K562 (cell line): Measurements from ENCODE around the gene CFL2. TPM values are rescaled to one million over a fixed set of nuclear protein-coding genes. Genes with fewer than 3 reads are reported as not detected.

Source experiments
- ATAC-seq: fragments of 200-7000 bp; cut with Tn5 transposase; 3 replicates; pipeline ENCODE4 v1.9.1; 2020; ENCODE audit warnings: moderate library complexity
- BruUV-seq: library from RNA; stranded (reverse); fragments of 400-500 nt; replicated peaks from 2 replicates; lab custom pipeline; 2021; lab: Mats Ljungman, UMichigan
- CTCF ChIA-PET: fragments of 300-600 bp; formaldehyde crosslinking; extraction: SDS; loops from one replicate; lab custom pipeline; 2021; ENCODE audit warnings: low intra/inter-chr PET ratio; lab: Yijun Ruan, JAX
- POLR2A ChIA-PET: fragments of 300-600, 350-650 bp; sonication (Branson Sonifier 250); formaldehyde crosslinking; extraction: SDS; loops from one replicate; lab custom pipeline; 2021; ENCODE audit warnings: antibody characterized with exemption, inconsistent platforms; lab: Yijun Ruan, JAX
- DNase-seq, 4 experiments: peaks; one replicate each; pipeline versions ENCODE4 v3.0.0 to v3.0.0-alpha.2; 2011 to 2018; ENCODE audit warnings: low spot score in 3 of 4, mixed read lengths in 3 of 4; ENCODE audit errors: extremely low read depth in 1 of 4
- FAIRE-seq: peaks from 2 replicates; lab custom pipeline; 2011; peaks lifted over from hg19 to GRCh38; lab: Jason Lieb, UNC
- H2AFZ ChIP-seq: 2 replicates; pipeline ENCODE4 v1.6.0; 2011; ENCODE audit warnings: low read depth, low read length, control low read depth, inconsistent platforms
- H3K27ac ChIP-seq: fragments of 200-600 bp; 3 replicates; pipeline ENCODE4 v1.8.0; 2011; ENCODE audit warnings: low read depth, mild to moderate bottlenecking, control low read depth, inconsistent platforms, low read length, moderate library complexity, mixed read lengths; ENCODE audit errors: extremely low read depth
- H3K27me3 ChIP-seq, 2 experiments: fragments of 300-600 bp in 1 of 2; 2 replicates in 1 of 2; 3 replicates in 1 of 2; pipeline versions ENCODE4 v1.6.0 to v1.8.0; 2011; ENCODE audit warnings: inconsistent platforms in 2 of 2, low read length in 2 of 2, mild to moderate bottlenecking in 1 of 2, mixed read lengths in 1 of 2, moderate library complexity in 1 of 2; ENCODE audit not compliant: control insufficient read depth in 2 of 2, insufficient read depth in 2 of 2
- H3K36me3 ChIP-seq: fragments of 300-600 bp; 3 replicates; pipeline ENCODE4 v1.8.0; 2011; ENCODE audit warnings: mild to moderate bottlenecking, low read length, inconsistent platforms; ENCODE audit not compliant: control insufficient read depth, insufficient read depth
- H3K4me1 ChIP-seq, 2 experiments: fragments of 200-600 bp in 1 of 2; replicated peaks in 1 of 2; 2 replicates in 1 of 2; 3 replicates in 1 of 2; pipeline versions ENCODE4 v1.5.1 to v1.8.0; 2011; ENCODE audit warnings: inconsistent platforms in 2 of 2, low read length in 2 of 2, mild to moderate bottlenecking in 1 of 2, mixed read lengths in 1 of 2, moderate library complexity in 1 of 2; ENCODE audit not compliant: control insufficient read depth in 2 of 2, insufficient read depth in 2 of 2
- H3K4me2 ChIP-seq: 2 replicates; pipeline ENCODE4 v1.6.1; 2011; ENCODE audit warnings: low read length, control low read depth, inconsistent platforms, mixed read lengths; ENCODE audit not compliant: insufficient read depth
- H3K4me3 ChIP-seq: fragments of 200-600 bp; sonication (generic), shearing (Covaris generic); 2 replicates; pipeline ENCODE4 v1.5.1; 2016; ENCODE audit warnings: control low read depth, inconsistent platforms
- H3K79me2 ChIP-seq: fragments of 200-600 bp; 3 replicates; pipeline ENCODE4 v1.8.0; 2011; ENCODE audit warnings: low read length, inconsistent platforms; ENCODE audit not compliant: control insufficient read depth, insufficient read depth
- H3K9ac ChIP-seq, 2 experiments: 2 replicates each; pipeline versions ENCODE4 v1.6.0 to v1.6.1; 2011; ENCODE audit warnings: low read depth in 2 of 2, low read length in 2 of 2, control low read depth in 1 of 2, inconsistent platforms in 1 of 2, mild to moderate bottlenecking in 1 of 2, mixed read lengths in 1 of 2; ENCODE audit not compliant: insufficient read depth in 1 of 2
- H3K9me1 ChIP-seq: one replicate; pipeline ENCODE4 v1.6.0; 2011; ENCODE audit warnings: inconsistent platforms, mild to moderate bottlenecking, low read length, moderate library complexity; ENCODE audit not compliant: control insufficient read depth, insufficient read depth
- H3K9me3 ChIP-seq: replicated peaks from 2 replicates; pipeline ENCODE4 v1.5.1; 2011; ENCODE audit warnings: low read depth, low read length, inconsistent platforms; ENCODE audit not compliant: control insufficient read depth, insufficient read depth
- H4K20me1 ChIP-seq: replicated peaks from 2 replicates; pipeline ENCODE4 v1.6.1; 2011; ENCODE audit warnings: low read length, inconsistent platforms, mixed read lengths; ENCODE audit not compliant: control insufficient read depth, insufficient read depth
- AFF1 ChIP-seq, 2 experiments: fragments of 450-650 bp; IDR thresholded peaks; 2 replicates each; pipeline ENCODE4 v1.6.1; 2018; ENCODE audit warnings: mild to moderate bottlenecking in 2 of 2, low read depth in 1 of 2; ENCODE audit not compliant: partially characterized antibody in 2 of 2
- GTF2A2 ChIP-seq: IDR thresholded peaks from 2 replicates; pipeline ENCODE4 v1.6.1; 2016; ENCODE audit warnings: mild to moderate bottlenecking, missing genetic modification characterization, missing compliant biosample characterization
- ILK ChIP-seq: fragments of 450-650 bp; IDR thresholded peaks from 2 replicates; pipeline ENCODE4 v1.6.1; 2016; ENCODE audit warnings: missing genetic modification characterization, low read depth, mild to moderate bottlenecking, missing compliant biosample characterization, moderate library complexity, borderline replicate concordance
- MLLT1 ChIP-seq, 2 experiments: fragments of 450-650 bp; IDR thresholded peaks; 2 replicates each; pipeline ENCODE4 v1.6.1; 2016
- NFIC ChIP-seq: fragments of 450-650 bp; IDR thresholded peaks from 2 replicates; pipeline ENCODE4 v1.6.1; 2017; ENCODE audit warnings: mild to moderate bottlenecking, inconsistent platforms
- NKRF ChIP-seq: fragments of 450-650 bp; IDR thresholded peaks from 2 replicates; pipeline ENCODE4 v1.6.1; 2016; ENCODE audit warnings: borderline replicate concordance
- NUFIP1 ChIP-seq: fragments of 450-650 bp; IDR thresholded peaks from 2 replicates; pipeline ENCODE4 v1.6.1; 2018; ENCODE audit not compliant: partially characterized antibody
- RBM22 ChIP-seq: fragments of 200-400 bp; formaldehyde crosslinking; IDR thresholded peaks from 2 replicates; pipeline ENCODE4 v1.6.1; 2018; ENCODE audit warnings: low read length, low read depth; ENCODE audit not compliant: poor library complexity, severe bottlenecking
- ZNF121 ChIP-seq: sonication (generic); formaldehyde crosslinking; conservative IDR thresholded peaks from 2 replicates; pipeline ENCODE4 v1.8.0; 2022; ENCODE audit warnings: missing genetic modification reagents
- ZNF239 ChIP-seq: fragments of 250-450 bp; sonication (Bioruptor Pico); IDR thresholded peaks from 2 replicates; pipeline ENCODE4 v1.4.0; 2020; ENCODE audit warnings: mild to moderate bottlenecking
- ZNF408 ChIP-seq: fragments of 250-450 bp; sonication (Bioruptor Pico); IDR thresholded peaks from 2 replicates; pipeline ENCODE4 v1.4.0; 2020; ENCODE audit warnings: low read depth, mild to moderate bottlenecking, moderate library complexity
- WGBS: fragments of 100-300 bp; shearing (Covaris generic); methylation state at CpG from one replicate; pipeline ENCODE4 v1.1.6; 2016; ENCODE audit warnings: low coverage, mixed read lengths; ENCODE audit not compliant: insufficient coverage; ENCODE audit errors: missing lambda C conversion rate; 5-methylcytosine and 5-hydroxymethylcytosine counted together
- in situ Hi-C: fragments of 300-500 bp; cut with MboI; formaldehyde crosslinking; loops from 4 replicates; pipeline ENCODE4 v1.15.0; 2018; ENCODE audit warnings: inconsistent platforms, mixed read lengths
- intact Hi-C: fragments of 100-400 bp; cut with micrococcal nuclease; formaldehyde crosslinking; loops from 2 replicates; pipeline ENCODE4 v1.14.2; 2022
- polyA plus RNA-seq, 8 experiments: library from polyadenylated mRNA; depleted of rRNA in 4 of 8; stranded (reverse) in 5 of 8; unstranded in 3 of 8; fragments of >200 nt; fragmentation: Nextera tagmentation in 2 of 8; fragmentation: Illumina TruSeq in 1 of 8; extraction: Ambion mirVana in 2 of 8; extraction: Trizol in 1 of 8; gene quantifications; 2 replicates each; pipeline versions ENCODE4 v1.2.1 to v1.2.3, GENCODE V29; 2011 to 2014; ENCODE audit warnings: inconsistent platforms in 1 of 8, missing spikeins in 1 of 8
- total RNA-seq, 7 experiments: library from RNA; depleted of rRNA in 6 of 7; stranded (reverse); fragments of >200 nt in 6 of 7; fragmentation: Illumina TruSeq in 2 of 7; extraction: Trizol in 2 of 7; gene quantifications; 2 replicates each; pipeline versions ENCODE4 v1.2.1 to v1.2.3, GENCODE V29; 2011 to 2021; ENCODE audit warnings: low replicate concordance in 1 of 7

CFL2 gene
- total and polyA plus RNA-seq, 9 of the 15 experiments (the other 6 are each of a cell fraction or from before 2014, with no cell fraction given), result 2.0 to 12.7 (median 5.1) TPM

GRCh38 chr14:34665785-34666435 is 48.5 kb downstream of the CFL2 start (continued):
- TF ChIP-seq NKRF (no peak), NFIC (peak; percentile 74), ILK (tag) (no peak)

GRCh38 chr14:34662561-34663088 is 51.8 kb downstream of the CFL2 start:
- H3K9me1 ChIP-seq, result no peaks in the 10 kb centered on the region
- 51% methylated on average over 3 of the region's 4 CpGs for WGBS
- no peak for FAIRE-seq
- intact Hi-C loops, result no loop called here
- ChIA-PET POLR2A (interaction anchor here (0.6 kb wide), 1 partner anchor 427 kb away, joined by 3 read pairs; no protein-coding TSS in a partner anchor), CTCF (no interaction called here)
- H3K4me1 ChIP-seq, result peaks cover 0 to 7% of the 10 kb centered on the region in 2 experiments; a peak in 2 of 5 replicates
- no peak overlapping the region for H3K4me2 ChIP-seq
- no peak overlapping the region for H3K4me3 ChIP-seq
- no peaks in the 10 kb centered on the region for H3K79me2 ChIP-seq
- BruUV-seq, result no TSS peak
- H3K36me3 ChIP-seq, result no peaks in the 10 kb centered on the region
- no peak for DNase-seq
- ATAC-seq, result no peak
- H3K27me3 ChIP-seq, result no peaks in the 10 kb centered on the region
- H3K9ac ChIP-seq, result no peak overlapping the region
- no peaks in the 10 kb centered on the region for H3K9me3 ChIP-seq
- H2AFZ ChIP-seq, result no peak overlapping the region
- in situ Hi-C loops, result no loop called here
- no peaks in the 10 kb centered on the region for H4K20me1 ChIP-seq
- no peak overlapping the region for H3K27ac ChIP-seq
- TF ChIP-seq AFF1 (IDR thresholded peaks at IDR 0.05; ENCODE audit: low read depth in 1 of 2, partially characterized antibody in 2 of 2) (no peak), ZNF408 (CRISPR knock-in tag) (no peak), GTF2A2 (tag) (no peak), ZNF121 (CRISPR knock-in tag) (no peak), ZNF239 (no peak), MLLT1 (IDR thresholded peaks at IDR 0.05) (no peak), NUFIP1 (no peak), RBM22 (no peak)
